ENCODE measurements around the gene SGCG.

DNA sequence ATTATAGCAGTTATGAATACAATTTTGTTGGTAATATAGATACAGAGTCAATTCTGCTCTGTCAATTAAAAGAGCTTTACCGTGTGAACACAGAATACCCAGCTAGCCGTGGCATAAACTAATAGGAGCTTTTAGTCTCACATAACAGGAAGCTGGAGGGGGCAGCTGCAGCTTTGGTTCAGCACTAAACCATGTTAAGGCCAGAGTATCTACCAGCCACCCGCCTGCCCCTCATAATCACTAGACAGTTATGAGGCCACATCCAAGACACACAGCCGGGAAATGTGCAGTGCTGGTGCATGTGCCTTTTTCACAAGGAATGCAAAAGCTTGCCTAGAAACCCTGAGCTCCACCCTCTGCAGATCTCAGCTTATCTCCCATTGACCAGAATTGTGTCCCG lies 62.3 kb downstream of the SGCG start:
- TF ChIP-seq POLR2AphosphoS5 (IDR thresholded peaks at IDR 0.05) = no peak
- TF ChIP-seq CTCF (IDR thresholded peaks at IDR 0.05) = no peak

Data from sigmoid colon (tissue), 4 donors.